BLaER1 (cell line): Measurements from ENCODE around the gene CDK7.

Experiments used
- H3K27ac ChIP-seq: shearing (Covaris generic); formaldehyde crosslinking; 2 replicates; pipeline ENCODE4 v1.8.1; 2022
- H3K27me3 ChIP-seq: shearing (Covaris generic); formaldehyde crosslinking; 2 replicates; pipeline ENCODE4 v1.8.1; 2022
- H3K36me3 ChIP-seq: shearing (Covaris generic); formaldehyde crosslinking; 2 replicates; pipeline ENCODE4 v1.8.1; 2022
- H3K4me1 ChIP-seq: shearing (Covaris generic); formaldehyde crosslinking; 2 replicates; pipeline ENCODE4 v1.8.1; 2022
- H3K4me2 ChIP-seq: shearing (Covaris generic); formaldehyde crosslinking; 2 replicates; pipeline ENCODE4 v1.8.1; 2022
- H3K4me3 ChIP-seq: shearing (Covaris generic); formaldehyde crosslinking; 2 replicates; pipeline ENCODE4 v1.8.1; 2022
- H3K9ac ChIP-seq: shearing (Covaris generic); formaldehyde crosslinking; 2 replicates; pipeline ENCODE4 v1.8.1; 2022
- H3K9me3 ChIP-seq: shearing (Covaris generic); formaldehyde crosslinking; 2 replicates; pipeline ENCODE4 v1.8.1; 2022
- H4K20me1 ChIP-seq: shearing (Covaris generic); formaldehyde crosslinking; 2 replicates; pipeline ENCODE4 v1.8.1; 2022
- Cebpa-rat ChIP-seq: shearing (Covaris generic); IDR thresholded peaks from 2 replicates; pipeline ENCODE4 v1.8.1; 2022

CDK7 gene

DNA sequence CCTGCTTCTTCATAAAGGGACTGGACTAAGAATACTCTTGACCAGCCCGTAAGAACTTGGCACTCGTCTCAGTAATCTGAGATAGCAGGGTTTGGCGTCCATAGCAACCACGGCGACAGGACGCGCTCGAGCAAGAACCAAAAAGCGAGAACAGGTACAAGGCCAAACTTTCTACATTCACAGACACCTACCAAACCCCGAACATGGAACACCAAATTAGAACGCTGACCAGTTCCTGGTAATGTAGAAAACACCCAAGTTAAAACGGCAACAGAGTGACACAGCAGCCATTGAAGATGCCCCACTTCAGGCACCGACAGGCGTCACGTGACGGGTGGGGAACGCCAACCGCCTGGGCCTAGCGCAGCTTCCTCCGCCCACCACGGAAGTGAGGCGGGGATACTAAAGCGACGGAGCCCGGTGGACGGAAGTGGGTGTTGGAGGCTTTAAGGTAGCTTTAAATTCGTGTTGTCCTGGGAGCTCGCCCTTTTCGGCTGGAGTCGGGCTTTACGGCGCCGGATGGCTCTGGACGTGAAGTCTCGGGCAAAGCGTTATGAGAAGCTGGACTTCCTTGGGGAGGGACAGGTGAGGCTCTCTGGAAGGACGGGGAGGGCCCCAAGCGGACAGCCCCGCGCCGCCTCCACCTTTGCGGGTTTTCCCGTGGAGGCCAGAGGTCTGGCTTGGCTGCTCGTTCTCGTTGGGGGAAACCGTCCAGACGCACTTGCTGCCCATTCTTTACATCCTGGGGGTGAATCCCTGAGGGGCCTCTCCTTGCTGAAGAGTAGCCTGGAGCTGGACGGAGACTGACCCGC, at the start of gene CDK7:
CDK7 (plus strand) TSS at position 430 of the 812 bp plus-strand sequence; CDS start at position 520, 90 bp downstream.
- Histone ChIP-seq H4K20me1 (peaks cover 10% of the 10 kb centered on the region; the same call in 1 of the 2 replicates), H3K4me1 (peaks cover 35% of the 10 kb centered on the region), H3K4me3 (peak within 1 kb of the TSS; percentile 94), H3K36me3 (peaks cover 35% of the 10 kb centered on the region), H3K9ac (peak within 1 kb of the TSS; percentile 91), H3K9me3 (no peaks in the 10 kb centered on the region), H3K27me3 (no peaks in the 10 kb centered on the region), H3K4me2 (peak within 1 kb of the TSS; percentile 88), H3K27ac (peak within 1 kb of the TSS; percentile 85)
- no peak for TF ChIP-seq Cebpa-rat

DNA sequence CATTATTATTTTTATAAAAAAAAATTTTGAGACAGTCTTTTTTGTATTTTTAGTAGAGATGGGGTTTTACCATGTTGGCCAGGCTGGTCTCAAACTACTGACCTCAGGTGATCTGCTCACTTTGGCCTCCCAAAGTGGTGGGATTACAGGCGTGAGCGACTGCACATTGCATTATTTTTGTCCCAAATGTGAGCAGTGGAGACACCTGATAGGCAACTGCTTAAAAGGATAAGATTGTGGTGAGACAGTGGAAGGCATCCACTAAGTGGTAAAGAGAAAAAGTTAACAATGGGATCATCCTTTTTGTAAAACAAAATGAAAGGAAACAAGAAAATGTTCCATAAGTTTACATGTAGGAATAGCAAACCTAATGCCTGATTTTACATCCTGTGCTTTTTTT, 47.3 kb upstream of the CDK7 start:
- H3K4me2 ChIP-seq, result no peak overlapping the region
- TF ChIP-seq Cebpa-rat, result no peak
- no peaks in the 10 kb centered on the region for H4K20me1 ChIP-seq
- peaks cover 20% of the 10 kb centered on the region for H3K4me1 ChIP-seq
- no peak overlapping the region for H3K4me3 ChIP-seq
- no peaks in the 10 kb centered on the region for H3K27me3 ChIP-seq
- no peak overlapping the region for H3K9ac ChIP-seq
- H3K36me3 ChIP-seq, result peaks cover 7% of the 10 kb centered on the region; the same call in 1 of the 2 replicates
- H3K9me3 ChIP-seq, result peaks cover 4% of the 10 kb centered on the region; the same call in 1 of the 2 replicates
- H3K27ac ChIP-seq, result no peak overlapping the region

GRCh38 chr5:69188811-69189161, 45.9 kb upstream of the CDK7 start:
- Histone ChIP-seq H3K27ac (peak overlapping the region; percentile 87; the same call in 1 of the 2 replicates), H4K20me1 (no peaks in the 10 kb centered on the region), H3K9ac (peak overlapping the region; percentile 85), H3K4me1 (peaks cover 20% of the 10 kb centered on the region), H3K27me3 (no peaks in the 10 kb centered on the region), H3K4me3 (peak overlapping the region; percentile 85), H3K36me3 (peaks cover 20% of the 10 kb centered on the region), H3K9me3 (no peaks in the 10 kb centered on the region), H3K4me2 (peak overlapping the region; percentile 84)
- no peak for TF ChIP-seq Cebpa-rat

DNA sequence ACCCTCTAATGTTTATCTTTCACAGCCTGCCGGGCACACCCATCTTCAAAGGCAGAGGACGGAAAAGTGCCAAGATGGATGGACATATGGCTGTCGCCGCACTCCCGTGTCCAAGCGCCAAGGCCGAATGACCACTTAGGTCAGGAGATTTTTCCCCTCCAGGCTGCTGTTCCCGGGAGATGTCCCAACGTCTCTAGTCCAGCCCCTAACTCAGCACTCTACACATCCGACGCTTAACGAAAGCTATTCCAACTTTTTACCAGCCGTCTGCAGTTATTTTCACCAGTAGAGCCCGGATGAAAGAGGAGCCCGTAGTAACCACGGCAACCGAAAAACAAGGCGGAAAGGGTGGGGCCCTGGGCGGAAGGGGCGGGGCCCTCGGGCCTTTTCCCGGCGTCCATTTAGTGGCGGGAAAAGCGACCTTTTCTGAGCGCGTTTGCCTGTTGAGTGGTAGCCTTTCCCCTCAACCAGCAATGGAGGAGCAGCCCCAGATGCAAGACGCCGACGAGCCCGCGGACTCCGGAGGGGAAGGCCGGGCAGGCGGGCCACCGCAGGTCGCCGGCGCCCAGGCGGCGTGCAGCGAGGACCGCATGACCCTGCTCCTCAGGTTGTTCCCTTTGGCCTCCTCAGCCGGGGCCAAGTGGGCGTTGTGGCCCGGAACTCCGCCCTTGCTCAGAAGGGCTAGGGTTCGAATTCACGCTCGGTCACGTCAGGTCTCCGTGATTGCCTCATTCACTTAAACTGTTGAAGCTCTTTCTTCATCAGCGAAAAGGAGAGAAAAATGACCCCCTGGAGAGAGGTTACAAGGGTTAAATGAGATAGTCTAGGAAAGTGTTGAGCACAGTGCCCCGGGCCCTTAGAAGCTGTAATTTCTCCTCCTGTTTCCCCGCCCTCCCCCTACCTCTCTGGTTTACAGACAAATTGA, 45.3 kb upstream of the CDK7 start, which contains the start of gene CENPH:
CENPH (plus strand) TSS at position 422 of the 925 bp plus-strand sequence; CDS start at position 474, 52 bp downstream.
- Histone ChIP-seq H3K4me3 (peak within 1 kb of the TSS; percentile 85), H3K4me2 (peak within 1 kb of the TSS; percentile 84), H3K27ac (peak within 1 kb of the TSS; percentile 87), H3K27me3 (no peaks in the 10 kb centered on the region), H4K20me1 (no peaks in the 10 kb centered on the region), H3K9ac (peak within 1 kb of the TSS; percentile 85), H3K9me3 (no peaks in the 10 kb centered on the region), H3K36me3 (peaks cover 26% of the 10 kb centered on the region), H3K4me1 (peaks cover 20% of the 10 kb centered on the region)
- 0 out of 2 replicates have a peak, but pooled peaks have one; percentile 19 for TF ChIP-seq Cebpa-rat

GRCh38 chr5:69202497-69202896, 32.2 kb upstream of the CDK7 start:
- Histone ChIP-seq H3K27me3 (no peaks in the 10 kb centered on the region), H3K27ac (no peak overlapping the region), H3K4me1 (no peaks in the 10 kb centered on the region), H3K4me3 (no peak overlapping the region), H4K20me1 (no peaks in the 10 kb centered on the region), H3K9ac (no peak overlapping the region), H3K9me3 (no peaks in the 10 kb centered on the region), H3K36me3 (peaks cover 77% of the 10 kb centered on the region), H3K4me2 (no peak overlapping the region)
- no peak for TF ChIP-seq Cebpa-rat

- Histone ChIP-seq H4K20me1 (no peaks in the 10 kb centered on the region), H3K9me3 (no peaks in the 10 kb centered on the region), H3K4me1 (no peaks in the 10 kb centered on the region), H3K4me2 (no peak overlapping the region), H3K36me3 (peaks cover 77% of the 10 kb centered on the region), H3K9ac (no peak overlapping the region), H3K4me3 (no peak overlapping the region), H3K27me3 (no peaks in the 10 kb centered on the region), H3K27ac (no peak overlapping the region)
- TF ChIP-seq Cebpa-rat, result no peak
These were observed 28.0 kb upstream of the CDK7 start for GRCh38 chr5:69206528-69207190.

- H3K9me3 ChIP-seq, result no peaks in the 10 kb centered on the region
- no peak overlapping the region for H3K4me2 ChIP-seq
- H3K4me1 ChIP-seq, result no peaks in the 10 kb centered on the region
- TF ChIP-seq Cebpa-rat, result no peak
- H3K4me3 ChIP-seq, result no peak overlapping the region
- H3K9ac ChIP-seq, result no peak overlapping the region
- peaks cover 89% of the 10 kb centered on the region for H3K36me3 ChIP-seq
- H3K27me3 ChIP-seq, result no peaks in the 10 kb centered on the region
- H3K27ac ChIP-seq, result no peak overlapping the region
- no peaks in the 10 kb centered on the region for H4K20me1 ChIP-seq
These were observed 25.1 kb upstream of the CDK7 start for GRCh38 chr5:69209602-69210001.

GRCh38 chr5:69211200-69211599, 23.5 kb upstream of the CDK7 start:
- Histone ChIP-seq H4K20me1 (no peaks in the 10 kb centered on the region), H3K4me2 (no peak overlapping the region), H3K27me3 (no peaks in the 10 kb centered on the region), H3K9ac (no peak overlapping the region), H3K36me3 (peaks cover 74% of the 10 kb centered on the region), H3K4me1 (peaks cover 2% of the 10 kb centered on the region), H3K4me3 (no peak overlapping the region), H3K27ac (no peak overlapping the region), H3K9me3 (no peaks in the 10 kb centered on the region)
- no peak for TF ChIP-seq Cebpa-rat

DNA sequence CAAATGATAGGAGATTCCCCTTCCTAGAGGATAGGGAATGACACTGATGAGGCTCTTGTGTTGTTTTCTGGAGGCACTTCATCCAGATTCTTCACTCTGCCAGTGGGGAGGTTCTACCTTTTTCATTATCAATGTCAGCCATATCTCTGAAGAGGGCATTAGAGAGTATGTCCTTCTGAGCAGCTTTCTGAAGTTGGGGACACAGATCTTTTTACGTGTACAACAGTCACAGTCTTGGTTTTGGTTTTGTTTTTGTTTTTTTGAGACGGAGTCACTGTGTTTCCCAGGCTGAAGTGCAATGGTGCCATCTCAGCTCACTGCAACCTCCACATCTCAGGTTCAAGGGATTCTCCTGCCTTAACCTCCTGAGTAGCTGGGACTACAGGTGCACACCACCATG, 22.7 kb upstream of the CDK7 start:
- H3K36me3 ChIP-seq, result peaks cover 67% of the 10 kb centered on the region

More for the DNA sequence above, 22.7 kb upstream of the CDK7 start:
- H3K9ac ChIP-seq, result no peak overlapping the region
- no peak overlapping the region for H3K4me2 ChIP-seq
- H3K4me1 ChIP-seq, result peaks cover 10% of the 10 kb centered on the region
- no peak overlapping the region for H3K27ac ChIP-seq
- no peak overlapping the region for H3K4me3 ChIP-seq
- H3K9me3 ChIP-seq, result no peaks in the 10 kb centered on the region
- TF ChIP-seq Cebpa-rat, result no peak
- H4K20me1 ChIP-seq, result no peaks in the 10 kb centered on the region
- H3K27me3 ChIP-seq, result no peaks in the 10 kb centered on the region
